ENCODE measurements around the gene BCAS3.

- no peak for TF ChIP-seq CTCF (conservative IDR thresholded peaks at IDR 0.05; ENCODE audit: low read length)
- TF ChIP-seq EZH2phosphoT487 (IDR thresholded peaks at IDR 0.05; ENCODE audit: borderline replicate concordance, low read depth, low read length), result no peak
Observed at GRCh38 chr17:61209525-61209924, 531.9 kb downstream of the BCAS3 start.
